HG03139 (cell line): Measurements from ENCODE around the gene NCF4.

Source experiments
- ATAC-seq: cut with Tn5 transposase; IDR thresholded peaks from one replicate; pipeline ENCODE4 v1.9.1; 2021; ENCODE audit not compliant: unreplicated experiment

The NCF4 gene

DNA sequence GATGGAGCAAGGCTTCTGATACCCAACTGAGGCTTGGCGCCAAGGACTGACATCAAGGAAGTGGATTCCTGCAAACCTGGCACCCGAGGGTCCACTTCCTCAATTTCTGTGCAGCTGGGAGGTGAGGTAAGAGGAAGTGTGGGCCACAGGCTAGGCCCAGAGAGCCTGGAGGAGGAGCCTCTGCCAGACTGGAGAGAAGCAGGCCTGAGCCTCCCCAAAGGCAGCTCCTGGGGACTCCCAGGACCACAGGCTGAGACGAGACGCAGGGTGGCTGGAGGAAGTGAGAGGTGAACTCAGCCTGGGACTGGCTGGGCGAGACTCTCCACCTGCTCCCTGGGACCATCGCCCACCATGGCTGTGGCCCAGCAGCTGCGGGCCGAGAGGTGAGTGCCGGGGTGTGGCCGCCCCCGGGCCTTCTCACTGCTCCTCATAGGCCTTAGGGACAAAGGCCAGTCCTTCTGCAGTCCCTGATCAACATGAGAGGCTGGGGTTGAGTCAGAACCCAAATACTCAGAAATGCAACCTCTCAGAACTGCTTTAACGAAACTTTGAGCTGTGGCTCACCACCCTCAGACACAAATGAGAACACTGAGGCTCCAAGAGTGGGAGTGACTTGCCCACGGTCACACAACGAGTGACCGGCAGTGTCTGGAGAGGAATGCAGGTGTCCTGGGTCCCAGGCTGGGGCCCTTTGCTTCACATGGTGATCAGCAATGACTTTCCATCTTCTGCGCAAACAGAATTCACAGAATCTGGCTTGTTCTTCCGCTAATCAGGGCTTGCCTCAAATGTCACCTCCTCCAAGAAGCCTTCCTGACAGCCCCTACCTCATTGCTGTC is at the start of gene NCF4:
Gene NCF4, plus strand, starts transcription at position 186 of the 839 bp plus-strand sequence. Its CDS starts 166 bp downstream, at position 352.
- ATAC-seq: peak; percentile 46

DNA sequence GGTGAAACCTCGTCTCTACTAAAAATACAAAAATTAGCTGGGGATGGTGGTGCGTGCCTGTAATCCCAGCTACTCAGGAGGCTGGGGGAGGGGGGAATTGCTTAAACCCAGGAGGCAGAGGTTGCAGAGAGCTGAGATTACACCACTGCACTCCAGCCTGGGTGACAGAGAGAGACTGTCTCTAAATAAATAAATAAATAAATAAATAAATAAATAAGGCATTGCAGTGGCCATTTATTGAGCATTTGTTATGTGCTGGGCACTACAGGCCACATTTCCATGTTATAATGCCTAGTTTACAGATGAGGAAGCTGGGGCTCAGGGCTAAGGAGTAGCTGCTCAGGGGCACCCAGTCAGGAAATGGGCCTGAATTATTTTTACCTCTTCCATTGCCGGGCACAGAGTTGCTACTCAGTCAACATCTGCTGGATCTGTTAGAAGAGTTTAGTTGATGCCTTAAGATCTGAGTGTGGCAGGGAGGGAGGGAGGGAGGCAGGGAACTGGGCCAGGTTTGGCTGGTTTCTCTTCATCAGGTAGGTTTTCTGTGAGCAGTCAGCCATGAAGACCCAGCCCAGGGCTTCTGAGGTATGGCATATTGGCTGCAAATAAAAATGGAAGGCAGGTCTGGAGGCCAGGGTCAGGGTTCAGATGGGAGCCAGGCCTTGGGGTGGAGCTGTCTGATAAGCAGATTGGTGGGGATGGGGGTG is 49.6 kb upstream of the NCF4 start:
- ATAC-seq: no peak

DNA sequence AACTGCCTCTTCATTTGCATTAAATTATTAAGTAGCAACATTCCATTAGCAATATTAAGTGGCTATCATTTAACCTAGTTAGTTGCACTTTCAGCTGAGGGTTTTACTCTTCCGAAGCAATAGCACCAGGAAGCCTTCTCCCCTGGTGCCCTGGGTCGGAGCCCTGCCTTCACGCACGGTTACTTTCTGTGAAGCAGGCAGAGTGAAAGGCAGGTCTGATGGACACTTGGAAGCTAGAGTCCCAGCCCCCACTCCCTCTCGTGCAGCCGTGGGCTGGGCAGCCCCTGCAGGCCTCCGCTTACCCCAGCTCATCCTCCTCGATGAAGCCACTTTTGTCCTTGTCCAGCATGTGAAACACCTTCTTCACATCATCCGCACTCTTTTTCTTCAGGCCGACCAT is 46.0 kb upstream of the NCF4 start:
- no peak for ATAC-seq

DNA sequence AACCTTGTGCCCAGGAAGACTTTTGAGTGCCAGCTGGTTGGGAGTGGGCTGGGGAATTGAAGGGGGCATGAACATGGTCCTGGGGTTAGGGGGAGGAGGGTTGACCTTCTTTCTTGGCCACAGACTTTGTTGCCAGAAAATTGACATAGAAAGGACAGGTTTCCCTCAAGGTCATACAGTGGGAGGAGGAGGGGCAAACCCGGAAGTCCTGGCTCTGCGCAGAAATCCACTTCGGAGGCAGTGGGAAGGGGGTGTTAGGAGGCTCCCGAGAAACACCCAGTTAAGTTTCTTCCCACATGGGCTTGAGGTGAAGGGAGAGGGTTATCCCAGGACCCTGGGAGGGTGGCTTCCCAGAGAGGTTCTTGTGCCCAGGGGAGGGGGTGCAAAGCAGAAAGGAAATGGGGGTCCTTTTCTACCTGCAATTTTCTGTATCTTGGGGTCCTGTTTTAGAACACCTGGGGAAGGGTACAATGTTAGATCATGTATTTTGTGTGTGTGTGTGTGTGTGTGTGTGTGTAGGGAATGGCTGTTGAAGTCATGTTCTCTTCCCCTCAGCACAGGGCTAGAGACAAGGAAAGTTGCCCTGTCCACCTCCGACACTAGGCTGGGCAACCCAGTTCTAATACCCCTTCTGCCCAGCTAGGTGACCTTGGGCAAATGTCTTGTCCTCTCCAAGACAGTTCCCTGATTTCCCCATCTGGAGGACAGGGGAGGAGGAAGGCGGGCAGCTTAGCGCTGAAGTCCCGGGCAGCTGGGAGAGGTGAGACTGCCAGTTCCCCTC is 45.1 kb upstream of the NCF4 start:
- ATAC-seq: no peak

DNA sequence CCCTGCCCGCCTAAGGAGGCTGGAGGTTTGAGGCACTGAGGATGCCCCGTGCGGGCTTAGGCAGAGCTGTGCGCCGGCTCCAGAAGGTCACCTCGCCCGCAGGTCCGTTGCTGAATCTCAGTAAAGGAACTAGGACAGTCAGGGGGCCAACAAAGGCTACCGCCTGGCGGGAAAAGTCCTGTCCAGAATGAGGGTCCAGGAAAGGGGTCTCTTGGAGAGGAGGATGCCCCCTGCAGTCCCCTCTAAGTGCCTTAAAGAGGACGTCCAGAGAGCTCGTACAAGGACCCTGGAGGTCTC is 44.5 kb upstream of the NCF4 start:
- no peak for ATAC-seq

DNA sequence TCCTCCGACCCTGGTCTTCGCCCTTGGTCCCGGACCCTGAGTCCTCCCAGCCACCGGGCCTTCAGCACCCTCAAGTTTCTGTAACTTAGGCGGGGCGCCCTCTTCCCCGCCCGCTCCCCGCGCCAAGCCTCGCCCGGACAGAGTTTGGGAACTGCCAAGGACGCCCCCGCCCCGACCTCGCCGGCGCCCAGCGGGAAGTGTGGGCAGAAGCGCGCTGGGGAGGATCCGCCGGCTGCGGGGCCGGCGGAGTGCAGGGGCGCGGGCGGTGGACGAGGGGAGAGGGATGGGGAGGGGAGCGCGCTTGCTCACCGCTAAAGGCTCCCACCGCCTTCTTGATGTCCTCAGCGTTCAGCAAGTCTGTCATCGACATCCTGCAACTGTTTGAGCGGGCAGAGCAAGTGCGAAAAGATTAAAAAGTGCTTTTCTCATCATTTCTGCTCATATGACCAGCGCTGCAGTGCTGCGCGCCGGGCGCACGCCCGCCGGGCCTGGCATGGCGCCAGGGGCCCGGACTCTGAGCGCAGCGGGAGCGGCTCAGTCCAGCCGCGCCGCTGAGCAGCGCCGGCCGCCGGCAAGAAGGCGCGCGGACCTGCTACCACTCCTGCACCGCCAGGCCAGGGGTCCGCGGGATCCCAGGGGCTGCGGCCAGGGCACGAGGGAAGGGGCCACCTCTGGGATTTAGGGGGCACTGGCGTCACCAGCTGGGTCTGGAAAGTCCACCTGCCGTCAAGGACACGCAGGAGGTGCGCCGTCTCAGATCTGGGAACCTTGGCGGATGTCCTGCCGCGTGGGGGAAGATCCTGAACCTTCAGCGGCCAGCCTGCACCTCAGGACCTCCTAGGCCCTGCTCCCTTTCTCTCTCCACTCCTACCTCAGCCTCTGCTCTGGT is 43.9 kb upstream of the NCF4 start, which contains the start of gene PVALB:
Gene PVALB, minus strand, starts transcription at position 400 of the 889 bp plus-strand sequence. Its CDS starts 30 bp downstream, at position 370.
- ATAC-seq: no peak

DNA sequence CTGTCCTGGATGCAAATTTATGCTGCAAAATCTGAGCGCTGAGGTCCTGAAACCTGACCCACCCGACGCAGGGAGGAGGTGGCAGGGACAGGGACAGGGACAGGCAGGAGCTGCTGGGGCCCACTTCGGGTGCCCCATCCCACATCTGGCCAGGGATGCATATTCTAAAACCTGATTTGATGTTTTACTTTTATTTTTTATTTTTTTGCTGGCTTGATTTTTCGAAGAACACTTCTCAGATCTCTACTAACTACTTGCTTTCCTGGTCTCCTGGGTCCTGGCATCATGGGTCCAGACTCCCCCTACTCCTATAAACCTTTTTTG is 43.3 kb upstream of the NCF4 start:
- no peak for ATAC-seq

DNA sequence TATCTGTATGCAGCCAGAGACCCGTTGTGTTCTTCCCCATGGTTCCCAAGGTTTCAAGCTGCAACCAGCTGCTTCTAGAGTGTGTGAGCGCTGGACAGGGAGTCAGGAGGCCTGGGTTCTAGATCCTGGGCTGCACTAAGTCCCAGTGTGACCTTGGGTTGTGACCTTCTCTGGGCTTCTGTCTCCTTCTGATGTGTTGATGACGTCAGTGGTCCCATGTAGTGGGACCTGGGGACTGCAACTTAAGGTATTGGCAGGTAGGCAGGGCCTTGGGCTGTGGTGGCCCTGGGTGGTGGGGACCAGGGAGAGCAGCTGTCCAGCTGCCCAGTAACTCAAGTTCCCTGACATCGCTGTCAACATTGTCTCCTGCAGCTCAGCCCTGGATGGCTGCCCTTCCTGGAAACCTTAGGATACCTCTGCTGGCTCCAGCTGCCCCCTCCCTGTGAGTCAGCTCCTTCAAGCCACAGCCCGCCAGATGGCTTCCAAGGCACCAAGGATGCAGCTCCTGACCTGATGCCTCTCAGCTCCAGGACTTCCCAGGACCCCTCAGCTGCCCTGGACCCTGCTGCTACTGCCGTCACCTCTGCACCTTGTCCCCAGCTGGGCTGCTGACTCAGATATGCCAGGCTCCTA is 42.7 kb upstream of the NCF4 start:
- no peak for ATAC-seq

DNA sequence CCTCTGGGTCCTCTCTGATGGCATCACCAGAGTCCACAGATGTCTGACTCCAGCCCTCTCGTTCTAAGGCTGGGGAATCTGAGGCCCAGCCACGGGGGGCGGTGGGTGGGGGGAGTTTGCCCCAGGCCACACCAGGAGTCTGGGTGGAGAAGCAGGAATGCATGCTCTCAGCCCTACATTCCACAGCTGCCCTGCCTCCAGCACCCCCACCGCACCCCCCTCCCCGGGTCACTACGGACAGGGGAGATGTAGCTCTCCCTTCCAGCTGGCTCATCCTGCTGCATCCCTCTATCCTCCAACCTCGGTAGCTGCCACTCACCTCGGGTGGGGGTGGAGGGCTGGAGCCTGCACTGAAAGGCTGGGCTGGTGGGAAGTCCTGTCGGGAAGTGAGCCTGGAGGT is 41.7 kb upstream of the NCF4 start:
- ATAC-seq: no peak

DNA sequence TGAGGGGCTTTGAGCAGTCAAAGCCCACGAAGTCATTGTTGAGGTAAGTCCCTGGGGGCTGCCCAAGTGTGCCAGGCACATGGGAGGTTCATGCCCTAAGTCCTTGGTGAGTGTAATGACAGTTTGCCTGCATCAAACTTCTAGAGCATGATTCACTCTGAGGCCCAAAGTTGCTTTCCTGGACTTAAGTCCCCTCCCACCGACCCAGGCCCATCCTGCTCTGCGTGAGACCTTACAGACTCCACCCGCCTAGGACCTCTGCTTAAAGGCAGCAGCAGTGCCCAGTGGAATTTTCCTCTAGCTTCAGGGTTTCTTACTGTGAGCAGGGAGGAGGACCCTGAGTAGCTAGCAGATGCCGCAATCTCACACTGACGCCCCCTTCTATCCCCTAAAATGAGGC is 38.2 kb upstream of the NCF4 start:
- no peak for ATAC-seq

DNA sequence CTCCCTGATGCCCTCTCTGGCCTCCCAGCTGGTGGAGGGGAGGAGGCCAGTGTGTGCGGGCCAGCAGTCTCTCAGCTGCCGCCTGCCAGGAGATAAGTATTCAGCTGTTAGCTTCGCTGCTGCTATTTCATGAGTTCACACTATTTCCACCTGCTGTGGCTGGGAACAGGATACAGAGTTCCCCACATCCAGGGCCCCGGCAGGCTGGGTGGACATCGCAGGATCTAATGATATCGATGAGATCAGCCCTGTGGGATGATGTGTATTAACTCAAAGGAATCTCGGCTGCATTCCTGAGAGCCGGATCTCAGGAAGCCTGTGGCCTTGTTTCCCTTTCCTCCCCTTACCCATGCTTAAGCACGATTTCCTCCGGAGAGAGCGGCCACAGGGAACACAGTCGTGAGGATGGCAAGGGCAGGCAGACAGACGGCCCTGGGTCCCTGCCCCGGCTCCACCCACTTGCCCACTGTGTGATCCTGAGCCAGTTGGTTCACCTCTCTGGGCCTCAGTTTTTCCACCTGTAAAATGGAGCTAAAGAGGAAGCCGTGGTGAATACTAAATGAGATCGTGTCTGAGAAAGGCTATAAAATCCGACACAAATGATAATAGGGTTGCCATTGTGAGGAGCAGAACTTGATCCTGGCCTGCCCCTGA is 37.5 kb upstream of the NCF4 start:
- no peak for ATAC-seq

DNA sequence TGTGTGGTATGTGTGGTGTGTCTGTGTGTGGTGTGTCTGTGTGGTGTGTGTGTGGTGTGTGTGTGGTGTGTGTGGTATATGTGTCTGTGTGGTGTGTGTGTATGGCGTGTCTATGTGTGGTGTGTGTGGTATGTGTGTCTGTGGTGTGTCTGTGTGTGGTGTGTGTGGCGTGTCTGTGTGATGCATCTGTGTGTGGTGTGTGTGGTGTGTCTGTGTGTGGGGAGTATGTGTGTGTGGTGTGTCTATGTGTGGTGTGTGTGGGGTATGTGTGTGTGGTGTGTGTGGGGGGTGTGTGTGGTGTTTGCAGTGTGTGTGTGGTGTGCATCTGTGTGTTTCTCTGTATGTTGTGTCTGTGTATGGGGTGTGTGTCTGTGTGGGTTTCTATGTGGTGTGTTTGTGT is 36.2 kb upstream of the NCF4 start:
- no peak for ATAC-seq

DNA sequence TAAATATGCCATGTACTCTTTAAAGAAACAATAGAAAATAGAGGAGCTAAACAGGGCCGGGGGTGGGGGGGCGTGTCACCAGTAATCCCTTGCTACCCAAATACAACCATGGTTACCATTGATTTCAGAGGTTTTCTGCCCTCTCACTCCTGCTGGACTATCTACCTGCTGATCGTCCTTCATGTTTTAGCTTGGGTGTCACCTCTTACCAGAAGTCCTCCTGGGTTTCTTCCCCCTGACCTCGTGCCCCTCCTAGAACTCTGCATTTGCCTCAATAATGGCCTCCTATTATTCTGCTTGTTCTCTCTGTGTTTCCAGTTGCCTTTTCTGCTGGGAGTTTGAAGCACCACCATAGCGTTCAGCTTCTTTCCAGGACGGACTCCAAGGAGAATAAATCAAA is 34.5 kb upstream of the NCF4 start:
- no peak for ATAC-seq

DNA sequence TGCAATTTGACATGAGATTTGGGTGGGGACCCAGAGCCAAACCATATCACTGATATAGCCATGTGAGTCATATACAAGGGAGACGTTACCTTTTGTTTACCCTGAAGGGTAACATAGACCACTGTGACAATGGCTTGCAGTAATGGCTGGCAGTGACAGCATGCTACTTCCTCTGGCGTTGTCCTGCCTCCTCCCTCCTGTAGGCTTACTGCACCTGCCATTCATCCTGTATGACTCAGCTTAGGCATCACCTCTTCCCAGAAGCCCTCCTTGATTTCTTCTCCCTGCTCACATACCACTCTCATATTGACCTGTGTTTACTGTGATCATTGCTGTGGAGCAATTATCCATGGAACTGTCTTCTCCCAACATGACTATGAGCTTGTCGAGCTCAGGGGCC is 32.0 kb upstream of the NCF4 start:
- ATAC-seq: no peak

DNA sequence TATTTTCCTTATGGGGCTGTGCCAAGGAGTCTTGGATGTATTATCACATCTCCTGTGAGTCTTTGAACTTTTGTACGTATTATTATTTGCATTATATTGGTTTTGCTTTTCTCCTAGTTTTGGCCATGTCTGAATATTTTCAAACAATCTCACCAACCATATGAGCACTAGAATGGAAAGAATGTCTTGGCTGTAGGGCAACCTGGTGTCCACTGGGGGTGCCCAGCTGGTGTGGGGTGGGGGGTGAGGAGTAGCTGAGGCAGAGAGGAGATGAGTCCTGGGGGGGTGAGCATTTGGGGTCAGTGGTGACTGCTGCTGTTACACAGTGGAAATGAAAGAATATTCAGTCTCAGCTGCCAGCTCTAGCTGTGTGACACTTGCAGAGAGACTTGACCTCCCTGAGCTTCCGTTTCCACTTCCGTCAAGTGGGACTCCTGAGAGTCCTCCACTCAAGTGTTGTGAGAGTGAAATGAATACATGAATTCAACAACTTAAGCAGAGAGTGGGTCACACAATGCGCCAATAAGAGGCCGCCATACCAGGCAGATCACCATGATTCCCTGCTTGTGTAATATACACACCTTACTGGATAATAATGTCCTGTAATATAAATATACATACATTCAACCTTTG is 31.3 kb upstream of the NCF4 start:
- ATAC-seq: no peak

DNA sequence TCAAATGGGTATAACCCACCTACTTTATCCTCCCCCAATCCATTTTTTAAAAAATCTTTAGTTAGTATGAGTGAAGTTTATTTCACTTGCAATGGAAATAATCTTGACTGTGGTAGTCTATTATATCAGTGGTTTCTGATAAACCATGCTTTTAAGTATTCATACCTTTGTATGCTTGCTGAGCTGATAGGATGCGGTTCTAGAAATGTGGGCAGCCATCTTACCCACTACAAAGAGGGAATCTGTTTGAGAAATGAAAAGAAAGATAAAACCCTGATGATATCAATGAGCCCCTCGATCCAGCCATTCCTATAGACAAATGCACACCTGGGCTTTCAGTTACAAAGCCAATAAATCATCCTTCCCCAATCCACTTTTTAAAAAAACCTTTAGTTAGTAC is 30.2 kb upstream of the NCF4 start:
- ATAC-seq: no peak

DNA sequence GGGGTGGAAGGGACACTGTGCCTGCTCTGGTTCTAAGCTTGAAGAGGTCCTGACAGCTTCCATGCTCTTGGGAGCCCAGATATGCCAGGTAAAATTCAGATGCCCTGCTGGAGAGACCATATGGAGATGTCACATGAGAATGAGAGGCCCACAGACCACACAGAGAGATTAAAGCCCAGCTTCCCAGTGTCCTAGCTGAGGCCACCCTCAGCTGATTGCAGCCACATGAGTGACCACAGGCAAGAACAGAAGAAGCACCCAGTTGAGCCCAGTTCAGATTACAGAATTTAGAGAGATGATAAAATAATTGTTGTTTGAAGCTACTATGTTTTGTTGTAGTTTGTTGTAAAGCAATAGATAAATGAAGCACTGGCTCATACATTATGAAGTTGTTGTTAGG is 29.6 kb upstream of the NCF4 start:
- ATAC-seq: no peak

DNA sequence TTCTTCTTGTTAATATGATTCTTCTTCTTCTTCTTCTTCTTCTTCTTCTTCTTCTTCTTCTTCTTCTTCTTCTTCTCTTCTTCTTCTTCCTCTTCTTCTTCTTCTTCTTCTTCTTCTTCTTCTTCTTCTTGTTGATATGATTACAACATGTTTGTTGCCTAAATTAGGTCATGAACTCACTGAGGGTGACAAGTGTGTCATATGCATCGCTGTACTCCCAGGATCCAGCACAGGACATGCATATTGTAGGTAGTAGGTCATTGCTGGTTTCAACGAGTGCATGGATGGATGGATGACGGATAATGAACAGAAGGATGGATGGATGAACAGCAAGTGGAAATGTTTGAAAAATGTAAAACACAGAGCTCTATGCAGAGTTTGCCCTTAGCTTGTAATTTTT is 29.1 kb upstream of the NCF4 start:
- ATAC-seq: no peak

DNA sequence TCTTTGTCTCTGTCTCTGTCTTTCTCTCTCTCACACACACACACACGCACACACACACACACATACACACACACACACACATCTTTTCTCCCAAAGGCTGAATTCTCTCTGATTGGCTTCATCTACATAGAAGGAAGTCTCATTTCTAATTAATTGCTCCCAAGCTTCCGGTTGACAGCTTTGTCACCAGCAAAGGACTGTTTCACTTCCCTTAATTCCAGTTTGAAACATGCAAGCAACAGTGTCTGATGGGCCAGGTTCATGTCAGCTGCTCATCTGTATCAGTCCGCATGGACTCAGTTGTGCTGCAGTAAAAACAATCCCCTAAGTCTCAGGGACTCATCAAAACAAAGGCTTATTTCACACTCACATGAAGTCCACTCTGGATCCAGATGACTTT is 27.7 kb upstream of the NCF4 start:
- ATAC-seq: no peak

DNA sequence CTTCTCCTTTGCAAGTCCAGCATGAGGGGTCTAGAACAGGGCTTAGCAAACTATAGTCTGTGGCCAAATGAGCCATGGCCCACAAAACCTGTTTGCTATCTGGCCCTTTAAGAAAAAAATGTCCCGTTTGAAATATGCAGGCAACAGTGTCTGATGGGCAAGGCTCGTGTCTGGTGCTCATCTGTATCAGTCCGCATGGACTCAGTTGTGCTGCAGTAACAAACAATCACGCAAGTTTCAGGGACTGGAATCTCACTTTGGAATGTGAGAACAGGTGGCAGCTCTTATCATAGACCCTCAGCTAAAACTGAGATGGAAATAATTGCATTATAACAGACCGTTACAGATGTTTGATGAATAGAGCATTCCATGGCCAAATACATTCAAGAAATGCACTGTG is 24.9 kb upstream of the NCF4 start:
- no peak for ATAC-seq
